Endodermal cell (in vitro differentiated cells): ENCODE data around the gene TSPAN15. TPM values are rescaled to one million over a fixed set of nuclear protein-coding genes. Genes with fewer than 3 reads are reported as not detected.
A peak's percentile ranks its signal among the peaks of the same experiment; 100 is the strongest.

Experiments
- DNase-seq: peaks from one replicate; pipeline ENCODE4 v3.0.0-alpha.2; 2017
- H3K27ac ChIP-seq: 2 replicates; pipeline ENCODE4 v1.5.1; 2013; ENCODE audit warnings: mild to moderate bottlenecking, low read depth, low read length, moderate library complexity
- H3K27me3 ChIP-seq: 2 replicates; pipeline ENCODE4 v1.6.1; 2013; ENCODE audit warnings: mild to moderate bottlenecking, low read length, moderate library complexity; ENCODE audit not compliant: insufficient read depth, control insufficient read depth, poor library complexity, severe bottlenecking
- H3K36me3 ChIP-seq: 2 replicates; pipeline ENCODE4 v1.7.0; 2013; ENCODE audit warnings: mild to moderate bottlenecking, low read length, moderate library complexity; ENCODE audit not compliant: control insufficient read depth, insufficient read depth
- H3K4me1 ChIP-seq: one replicate; pipeline ENCODE4 v1.7.0; 2013; ENCODE audit warnings: low read length; ENCODE audit not compliant: control insufficient read depth, insufficient read depth
- H3K4me3 ChIP-seq: 2 replicates; pipeline ENCODE4 v1.5.1; 2013; ENCODE audit warnings: mild to moderate bottlenecking, low read length, moderate library complexity
- H3K9ac ChIP-seq: 2 replicates; pipeline ENCODE4 v1.6.1; 2013; ENCODE audit warnings: mild to moderate bottlenecking, low read length, moderate library complexity; ENCODE audit not compliant: poor library complexity, severe bottlenecking; ENCODE audit errors: extremely low read depth
- H3K9me3 ChIP-seq: 2 replicates; pipeline ENCODE4 v1.6.1; 2013; ENCODE audit warnings: mild to moderate bottlenecking, low read length, moderate library complexity; ENCODE audit not compliant: control insufficient read depth
- H3K27ac Mint-ChIP-seq: 2 replicates; pipeline ENCODE4 v1.8.0; 2020; ENCODE audit warnings: mixed read lengths
- H3K27me3 Mint-ChIP-seq: 2 replicates; pipeline ENCODE4 v1.8.0; 2021; ENCODE audit warnings: mild to moderate bottlenecking, mixed read lengths; ENCODE audit not compliant: insufficient read depth
- H3K36me3 Mint-ChIP-seq: 2 replicates; pipeline ENCODE4 v1.8.0; 2020; ENCODE audit warnings: low read depth, mixed read lengths
- H3K4me1 Mint-ChIP-seq: 2 replicates; pipeline ENCODE4 v1.8.0; 2020; ENCODE audit warnings: mixed read lengths
- H3K4me3 Mint-ChIP-seq: 2 replicates; pipeline ENCODE4 v1.8.0; 2020; ENCODE audit warnings: mild to moderate bottlenecking, moderate library complexity, mixed read lengths
- H3K9me3 Mint-ChIP-seq: 2 replicates; pipeline ENCODE4 v1.8.0; 2020; ENCODE audit warnings: mild to moderate bottlenecking, mixed read lengths
- CTCF ChIP-seq: fragments of 200-600 bp; sonication (generic); conservative IDR thresholded peaks from 2 replicates; pipeline ENCODE4 v1.5.0; 2021; ENCODE audit warnings: antibody characterized with exemption, mild to moderate bottlenecking
- WGBS, 2 experiments: methylation state at CpG; one replicate each; pipeline versions ENCODE4 v1.1.5 to v1.1.7; 2013; ENCODE audit warnings: missing lambda C conversion rate in 2 of 2, mixed read lengths in 1 of 2; ENCODE audit not compliant: insufficient coverage in 1 of 2, insufficient read length in 1 of 2; 5-methylcytosine and 5-hydroxymethylcytosine counted together
- total RNA-seq, 2 donors: library from RNA; stranded (reverse); fragmentation: NEBNext Ultra II Directional in 1 of 2; extraction: Animal tissue kit (Norgen Biotek cat#: 25700) in 1 of 2; gene quantifications; 2 replicates in 1 of 2; 3 replicates in 1 of 2; pipeline ENCODE4 v1.2.1, GENCODE V29; 2021

TSPAN15 gene
- total RNA-seq, 2 donors from 2014 or later = 10.1 to 15.8 TPM

- Histone ChIP-seq H3K27ac (no peak overlapping the region), H3K9ac (no peak overlapping the region), H3K9me3 (no peaks in the 10 kb centered on the region), H3K36me3 (no peaks in the 10 kb centered on the region), H3K27me3 (peaks cover 4% of the 10 kb centered on the region), H3K4me3 (no peak overlapping the region), H3K4me1 (no peaks in the 10 kb centered on the region)
- H3K27me3 Mint-ChIP-seq = peaks cover under 1% of the 10 kb centered on the region
- peaks cover 7% of the 10 kb centered on the region for H3K4me1 Mint-ChIP-seq
- no peaks in the 10 kb centered on the region for H3K36me3 Mint-ChIP-seq
- H3K9me3 Mint-ChIP-seq = no peaks in the 10 kb centered on the region
- H3K27ac Mint-ChIP-seq = no peak overlapping the region
- no peak overlapping the region for H3K4me3 Mint-ChIP-seq
- no peak for DNase-seq
- TF ChIP-seq CTCF = no peak
- WGBS, 2 experiments = 94 to 100% methylated on average over 2 to 11 of the region's 11 CpGs
Measured at GRCh38 chr10:69503896-69504265, 52.6 kb downstream of the TSPAN15 start.

GRCh38 chr10:69504576-69505250, 53.4 kb downstream of the TSPAN15 start:
- Histone ChIP-seq H3K4me3 (no peak overlapping the region), H3K36me3 (no peaks in the 10 kb centered on the region), H3K27ac (no peak overlapping the region), H3K9ac (no peak overlapping the region), H3K27me3 (peaks cover 5% of the 10 kb centered on the region), H3K9me3 (no peaks in the 10 kb centered on the region), H3K4me1 (no peaks in the 10 kb centered on the region)
- Mint-ChIP-seq H3K27ac (no peak overlapping the region), H3K36me3 (no peaks in the 10 kb centered on the region), H3K27me3 (peaks cover 9% of the 10 kb centered on the region), H3K4me1 (peaks cover 7% of the 10 kb centered on the region), H3K4me3 (no peak overlapping the region), H3K9me3 (no peaks in the 10 kb centered on the region)
- peak; percentile 38 for DNase-seq
- 85 to 93% methylated on average over 6 of the region's 6 CpGs for WGBS, 2 experiments
- TF ChIP-seq CTCF = no peak

- Mint-ChIP-seq H3K27ac (no peak overlapping the region), H3K9me3 (no peaks in the 10 kb centered on the region), H3K27me3 (peaks cover 20% of the 10 kb centered on the region), H3K36me3 (no peaks in the 10 kb centered on the region), H3K4me3 (no peak overlapping the region), H3K4me1 (peaks cover 7% of the 10 kb centered on the region)
- Histone ChIP-seq H3K36me3 (no peaks in the 10 kb centered on the region), H3K27me3 (peaks cover 5% of the 10 kb centered on the region), H3K4me3 (no peak overlapping the region), H3K9me3 (no peaks in the 10 kb centered on the region), H3K4me1 (no peaks in the 10 kb centered on the region), H3K27ac (no peak overlapping the region), H3K9ac (no peak overlapping the region)
- no peak for DNase-seq
- WGBS, 2 experiments = 91 to 94% methylated on average over 14 to 15 of the region's 15 CpGs
- no peak for TF ChIP-seq CTCF
Measured at GRCh38 chr10:69505636-69506318, 54.5 kb downstream of the TSPAN15 start.
